Measurements from ENCODE around the gene R3HDM2. TPM values are rescaled to one million over a fixed set of nuclear protein-coding genes. Genes with fewer than 3 reads are reported as not detected.

The R3HDM2 gene
- total RNA-seq, 2 donors from 2014 or later, result 101 to 115 TPM

DNA sequence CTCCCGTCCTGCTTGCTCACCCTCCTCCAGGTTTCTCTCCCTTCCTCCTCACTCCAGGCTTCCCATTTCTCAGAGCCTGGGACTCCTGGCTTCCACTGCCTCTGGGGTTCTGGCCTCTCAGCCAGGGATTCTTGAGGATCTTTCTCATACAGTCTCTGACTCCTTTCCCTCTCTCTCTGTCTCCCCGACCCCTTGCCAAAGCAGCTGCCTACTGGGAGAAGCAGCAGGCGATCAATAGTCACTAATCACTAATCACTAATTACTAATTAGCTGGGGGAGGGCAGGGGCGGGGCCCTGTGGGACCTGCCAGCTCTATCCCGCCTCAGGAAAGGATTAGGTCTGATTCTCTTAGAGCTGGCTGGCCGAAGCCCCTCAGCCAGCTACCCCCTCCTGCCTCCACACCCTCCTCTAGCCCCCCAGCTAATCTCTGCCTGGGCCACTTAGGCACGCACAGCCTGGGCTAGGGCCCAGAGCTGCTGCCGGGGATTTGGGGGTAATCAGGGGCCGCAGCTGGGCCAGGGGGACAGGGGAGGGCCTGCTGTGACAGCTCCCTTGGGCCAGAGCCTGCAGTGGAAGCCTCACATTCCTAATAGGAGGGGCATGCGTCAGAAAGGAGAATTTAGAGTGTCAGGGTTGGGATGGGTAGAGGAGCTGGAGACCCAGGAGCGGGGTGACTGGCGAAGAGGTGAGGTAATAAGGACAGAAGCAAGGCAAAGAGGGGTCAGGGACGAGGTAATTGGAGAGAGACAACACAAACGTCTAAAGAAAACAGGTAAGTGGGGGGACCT is 211.4 kb downstream of the R3HDM2 start:
- peaks cover 55% of the 10 kb centered on the region for H3K4me1 Mint-ChIP-seq
- ATAC-seq, result no peak
- no peak overlapping the region for H3K27ac Mint-ChIP-seq
- H3K36me3 Mint-ChIP-seq (ENCODE audit: low read depth), result peaks cover 24% of the 10 kb centered on the region
- no peak overlapping the region for H3K4me3 Mint-ChIP-seq
- DNase-seq, result no peak
- H3K27me3 Mint-ChIP-seq, result peaks cover 87% of the 10 kb centered on the region
- H3K9me3 ChIP-seq (ENCODE audit: control insufficient read depth, low read length, poor library complexity, severe bottlenecking), result no peaks in the 10 kb centered on the region

DNA sequence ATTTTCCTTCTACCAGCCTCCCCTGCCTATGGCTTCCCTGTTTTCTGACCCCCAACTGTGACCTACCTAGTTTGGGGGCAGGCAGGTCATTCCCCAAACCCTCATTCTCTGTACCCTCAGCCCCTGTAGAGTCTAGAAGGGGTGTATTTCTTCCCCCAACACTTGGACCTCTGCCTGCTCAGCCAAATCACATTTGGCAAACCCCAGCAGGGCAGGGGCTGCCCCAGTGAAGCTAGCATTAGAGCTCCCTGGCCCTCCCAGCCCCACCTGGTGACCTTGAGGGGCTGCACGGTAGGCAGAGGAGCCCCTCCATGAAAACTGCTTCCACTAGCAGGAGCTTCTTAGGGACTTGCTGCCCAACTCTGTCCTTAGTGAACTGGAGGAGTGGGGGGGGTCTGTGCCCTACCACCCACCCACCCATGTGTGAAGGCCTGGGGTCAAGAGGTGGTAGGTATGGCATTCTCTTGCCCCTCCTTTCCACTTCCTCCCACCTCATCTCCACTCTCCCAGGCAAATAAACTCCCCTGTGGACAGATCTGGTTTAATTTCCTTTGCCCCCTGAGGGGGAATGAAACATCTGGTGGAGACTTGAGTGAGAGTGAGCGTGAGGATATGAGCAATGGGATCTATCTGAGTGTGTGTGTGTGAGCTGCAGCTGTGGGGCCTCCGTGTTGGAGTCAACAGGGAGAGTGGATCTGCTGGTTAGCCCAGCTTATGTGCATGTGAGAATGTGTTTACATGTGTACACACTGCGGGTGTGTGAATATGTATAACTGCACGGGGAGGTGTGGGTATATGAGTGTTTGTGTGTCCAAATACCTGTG is 212.6 kb downstream of the R3HDM2 start:
- Mint-ChIP-seq H3K27ac (no peak overlapping the region), H3K27me3 (peaks cover 87% of the 10 kb centered on the region), H3K36me3 (ENCODE audit: low read depth) (peaks cover 21% of the 10 kb centered on the region), H3K4me3 (peak overlapping the region; percentile 80), H3K4me1 (peaks cover 62% of the 10 kb centered on the region)
- no peak for ATAC-seq
- DNase-seq, result no peak
- H3K9me3 ChIP-seq (ENCODE audit: control insufficient read depth, low read length, poor library complexity, severe bottlenecking), result no peaks in the 10 kb centered on the region

DNA sequence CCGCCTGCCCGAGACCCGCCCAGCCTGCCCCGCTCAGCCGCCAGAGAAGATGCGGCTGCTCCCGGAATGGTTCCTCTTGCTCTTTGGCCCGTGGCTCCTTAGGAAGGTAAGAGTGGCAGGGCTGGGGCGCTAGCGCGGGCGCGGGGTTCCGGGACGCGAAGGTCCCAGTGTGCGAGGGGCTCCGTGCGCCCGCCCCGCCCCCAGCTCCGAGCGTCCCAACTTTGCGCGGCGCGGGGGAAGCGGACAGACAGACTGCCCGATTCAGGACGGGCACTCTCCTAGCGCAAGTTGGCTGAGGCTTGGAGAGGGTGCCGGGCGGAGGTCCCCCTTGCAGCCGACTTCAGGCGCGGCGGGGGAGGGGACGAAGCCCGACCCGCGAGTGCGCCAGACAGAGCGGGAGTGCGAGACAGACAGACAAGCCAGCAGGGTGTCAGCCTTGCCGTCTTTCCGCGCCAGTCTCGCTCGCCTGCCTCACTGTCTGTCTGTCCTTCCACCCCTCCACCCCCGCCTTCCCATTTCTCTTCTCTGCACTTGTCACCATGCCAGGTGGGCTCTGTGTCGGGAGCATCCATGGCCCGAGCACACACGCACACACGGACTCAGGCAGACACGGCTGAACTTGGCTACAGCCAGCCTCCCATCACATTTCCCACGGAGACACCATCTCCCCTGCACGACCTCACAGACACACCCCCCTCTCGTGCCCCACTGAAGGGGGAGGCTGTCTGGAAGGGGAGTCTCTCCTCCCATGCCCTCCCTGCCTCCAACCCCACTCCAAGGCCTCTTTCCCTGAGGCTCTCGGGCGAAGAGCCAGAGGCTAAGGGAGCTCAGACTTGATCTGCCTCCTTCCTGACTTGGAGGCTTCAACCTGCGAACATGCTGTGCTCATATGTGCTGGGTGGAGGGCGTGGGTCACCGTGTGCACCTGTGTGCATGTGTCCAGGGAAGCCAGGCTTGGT is 213.6 kb downstream of the R3HDM2 start:
- H3K27ac Mint-ChIP-seq, result peak overlapping the region; percentile 63

DNA sequence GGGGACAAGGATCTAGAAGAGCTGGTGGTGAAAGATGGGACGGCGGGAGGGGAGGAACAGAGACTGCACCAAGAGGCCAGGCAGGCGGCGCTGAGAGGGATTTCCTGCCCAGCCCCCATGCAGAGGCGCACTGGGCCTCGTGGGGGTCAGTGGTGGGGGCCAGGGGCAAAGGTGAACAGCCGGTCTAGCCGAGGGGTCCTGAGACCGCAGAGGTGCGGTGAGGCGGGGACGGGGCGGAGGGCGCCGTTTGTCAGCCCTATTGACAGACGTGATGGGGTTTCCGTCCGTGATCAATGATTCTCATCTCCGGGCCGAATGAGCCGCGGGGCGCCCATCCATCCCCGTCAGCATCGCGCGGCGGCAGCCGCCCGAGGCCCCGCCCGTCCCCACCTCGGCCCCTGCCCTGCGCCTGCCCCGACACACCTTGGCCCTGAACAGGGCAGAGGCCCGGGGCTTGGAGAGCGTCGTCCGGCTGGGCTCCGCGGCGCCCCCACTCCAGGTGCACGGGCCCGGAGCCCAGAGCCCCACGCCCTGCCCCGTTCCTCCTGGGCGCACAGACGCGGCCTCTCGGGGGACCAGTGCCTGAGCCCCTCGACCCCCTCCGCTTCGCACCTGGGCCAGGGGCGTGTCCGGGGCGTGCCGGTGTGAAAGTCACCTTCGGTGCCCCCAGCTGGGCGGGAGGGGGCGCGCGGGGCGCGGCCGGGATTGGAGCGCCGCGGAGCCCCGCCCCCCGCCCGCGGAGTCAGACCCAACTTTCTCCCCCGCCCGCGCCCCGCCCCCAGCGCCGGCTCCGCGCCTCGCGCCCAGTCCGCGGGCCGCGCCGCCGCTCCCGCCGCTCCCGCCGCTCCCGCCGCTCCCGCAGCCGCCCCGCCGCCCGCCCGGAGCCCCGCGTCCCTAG is 214.6 kb downstream of the R3HDM2 start, which contains the start of gene NXPH4:
NXPH4 (plus strand) TSS at position 781 of the 898 bp plus-strand sequence. CDS start 176 bp downstream, outside the sequence.
- peaks cover 52% of the 10 kb centered on the region for H3K4me1 Mint-ChIP-seq

More for the DNA sequence above, 213.6 kb downstream of the R3HDM2 start:
- ATAC-seq (no peak), DNase-seq (no peak)
- H3K36me3 Mint-ChIP-seq (ENCODE audit: low read depth), result peaks cover 18% of the 10 kb centered on the region
- peaks cover 58% of the 10 kb centered on the region for H3K4me1 Mint-ChIP-seq
- H3K9me3 ChIP-seq (ENCODE audit: control insufficient read depth, low read length, poor library complexity, severe bottlenecking), result no peaks in the 10 kb centered on the region
- H3K27me3 Mint-ChIP-seq, result peaks cover 77% of the 10 kb centered on the region
- H3K4me3 Mint-ChIP-seq, result peak overlapping the region; percentile 95

DNA sequence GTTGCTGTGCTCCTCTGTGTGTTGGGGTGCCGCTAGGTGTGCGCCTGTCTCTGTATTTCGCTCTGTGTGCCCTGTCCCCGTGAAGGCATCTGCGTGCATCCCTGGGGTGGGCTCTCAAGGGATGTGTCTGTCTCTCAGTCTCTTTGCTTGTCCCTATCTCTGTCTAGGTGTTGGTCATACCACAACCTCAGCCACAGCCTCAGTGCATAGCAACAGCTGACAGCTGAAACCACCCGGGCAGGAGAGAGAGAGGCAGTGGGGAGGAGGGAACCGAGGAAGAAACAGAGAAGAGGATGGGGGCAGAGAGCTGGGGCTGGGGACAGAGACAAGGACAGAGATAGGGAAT is 215.2 kb downstream of the R3HDM2 start:
- H3K9me3 ChIP-seq (ENCODE audit: control insufficient read depth, low read length, poor library complexity, severe bottlenecking), result no peaks in the 10 kb centered on the region
- peak overlapping the region; percentile 95 for H3K4me3 Mint-ChIP-seq
- H3K27me3 Mint-ChIP-seq, result peaks cover 62% of the 10 kb centered on the region
- ATAC-seq (peak; percentile 51), DNase-seq (no peak)
- H3K4me1 Mint-ChIP-seq, result peaks cover 46% of the 10 kb centered on the region
- peaks cover 11% of the 10 kb centered on the region for H3K36me3 Mint-ChIP-seq (ENCODE audit: low read depth)
- peak overlapping the region; percentile 86 for H3K27ac Mint-ChIP-seq

More for the DNA sequence above, 214.6 kb downstream of the R3HDM2 start, which contains the start of gene NXPH4:
- H3K9me3 ChIP-seq (ENCODE audit: control insufficient read depth, low read length, poor library complexity, severe bottlenecking), result no peaks in the 10 kb centered on the region
- Mint-ChIP-seq H3K36me3 (ENCODE audit: low read depth) (peaks cover 14% of the 10 kb centered on the region), H3K4me3 (peak within 1 kb of the TSS; percentile 95), H3K27me3 (peaks cover 68% of the 10 kb centered on the region), H3K27ac (peak within 1 kb of the TSS; percentile 86)
- peak in 2 of 3 donors; percentile 59 to 70 for DNase-seq
- peak; percentile 26 for ATAC-seq

DNA sequence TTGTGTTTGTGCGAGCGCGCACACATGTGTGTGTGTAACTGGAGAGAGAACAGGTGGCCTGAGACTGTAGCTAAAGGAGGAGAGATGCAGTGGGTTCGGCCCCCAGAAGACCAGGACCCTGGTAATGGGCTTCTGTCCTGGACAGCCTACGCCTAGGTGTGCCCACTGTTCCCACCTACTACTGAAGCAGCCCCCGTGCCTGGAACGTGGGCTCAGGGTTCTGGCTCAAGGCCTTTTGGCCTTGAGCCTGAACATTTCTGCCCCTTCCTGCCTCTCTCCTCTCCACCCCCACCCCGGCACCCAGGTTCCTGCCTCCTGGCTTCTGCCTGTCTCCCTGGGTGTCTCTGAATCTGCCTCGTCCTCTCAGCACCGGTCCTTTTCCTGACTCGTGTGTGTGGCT is 215.8 kb downstream of the R3HDM2 start:
- H3K36me3 Mint-ChIP-seq (ENCODE audit: low read depth), result peaks cover 9% of the 10 kb centered on the region
- peaks cover 59% of the 10 kb centered on the region for H3K27me3 Mint-ChIP-seq
- no peak for DNase-seq
- peak overlapping the region; percentile 95 for H3K4me3 Mint-ChIP-seq
- no peak for ATAC-seq
- no peaks in the 10 kb centered on the region for H3K9me3 ChIP-seq (ENCODE audit: control insufficient read depth, low read length, poor library complexity, severe bottlenecking)
- peak overlapping the region; percentile 86 for H3K27ac Mint-ChIP-seq
- H3K4me1 Mint-ChIP-seq, result peaks cover 44% of the 10 kb centered on the region

DNA sequence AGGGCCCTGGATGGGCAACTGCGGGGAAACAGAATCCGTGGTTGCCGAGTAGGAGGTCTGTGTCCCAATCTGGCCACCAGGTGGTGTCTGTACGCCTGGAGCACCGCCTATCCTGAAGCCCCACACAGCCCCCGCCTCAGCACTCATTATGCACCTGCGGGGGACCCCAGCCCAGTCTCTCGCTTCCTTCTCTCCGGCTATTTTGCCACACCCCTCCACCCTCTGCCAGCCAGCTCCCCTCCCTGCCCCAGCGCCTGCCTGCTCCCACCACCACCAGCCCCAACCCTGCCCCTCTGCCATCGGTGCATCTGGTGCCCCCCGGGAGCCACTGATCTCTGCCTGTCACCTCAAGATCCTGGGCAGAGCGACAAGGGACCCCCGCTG is 216.5 kb downstream of the R3HDM2 start:
- Mint-ChIP-seq H3K27me3 (peaks cover 52% of the 10 kb centered on the region), H3K4me1 (peaks cover 41% of the 10 kb centered on the region), H3K27ac (no peak overlapping the region), H3K4me3 (peak overlapping the region; percentile 72), H3K36me3 (ENCODE audit: low read depth) (peaks cover 7% of the 10 kb centered on the region)
- no peaks in the 10 kb centered on the region for H3K9me3 ChIP-seq (ENCODE audit: control insufficient read depth, low read length, poor library complexity, severe bottlenecking)
- DNase-seq (peak; percentile 51 to 54 (median 54)), ATAC-seq (peak; percentile 57)

DNA sequence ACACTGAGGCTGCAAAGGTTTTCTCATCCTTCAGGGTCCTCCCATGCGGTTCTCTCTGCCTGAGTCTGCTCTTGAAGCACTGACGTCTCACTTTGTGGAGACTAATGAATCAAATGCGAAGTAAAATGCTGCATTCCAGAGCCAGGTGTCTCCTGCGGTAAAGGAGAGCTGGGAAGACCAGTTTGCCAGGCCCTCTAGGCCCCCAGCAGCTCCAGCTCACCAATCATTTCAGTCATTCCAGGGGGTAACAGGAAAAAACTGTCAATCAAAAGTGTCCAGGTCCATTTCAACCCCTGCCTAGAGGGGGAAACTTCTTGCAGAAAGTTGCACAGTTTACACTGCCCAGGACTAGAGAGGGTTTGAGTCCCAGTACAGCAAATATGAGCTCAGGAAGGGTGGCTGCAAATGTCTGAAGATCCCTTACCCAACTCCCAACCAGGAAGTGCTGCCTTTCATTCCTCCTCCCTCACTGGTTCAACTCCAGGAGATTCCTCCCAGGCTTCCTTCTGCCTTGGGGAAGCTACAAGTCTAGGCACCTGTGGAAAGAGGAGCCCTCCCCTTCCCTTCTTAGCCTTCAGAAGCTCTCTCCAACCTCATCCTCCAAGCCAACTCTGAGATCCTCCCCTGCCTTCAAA is 217.0 kb downstream of the R3HDM2 start:
- DNase-seq, result no peak
- Mint-ChIP-seq H3K36me3 (ENCODE audit: low read depth) (peaks cover 6% of the 10 kb centered on the region), H3K27ac (peak overlapping the region; percentile 67), H3K27me3 (peaks cover 47% of the 10 kb centered on the region), H3K4me1 (peaks cover 37% of the 10 kb centered on the region), H3K4me3 (peak overlapping the region; percentile 72)
- no peak for ATAC-seq
- H3K9me3 ChIP-seq (ENCODE audit: control insufficient read depth, low read length, poor library complexity, severe bottlenecking), result no peaks in the 10 kb centered on the region

DNA sequence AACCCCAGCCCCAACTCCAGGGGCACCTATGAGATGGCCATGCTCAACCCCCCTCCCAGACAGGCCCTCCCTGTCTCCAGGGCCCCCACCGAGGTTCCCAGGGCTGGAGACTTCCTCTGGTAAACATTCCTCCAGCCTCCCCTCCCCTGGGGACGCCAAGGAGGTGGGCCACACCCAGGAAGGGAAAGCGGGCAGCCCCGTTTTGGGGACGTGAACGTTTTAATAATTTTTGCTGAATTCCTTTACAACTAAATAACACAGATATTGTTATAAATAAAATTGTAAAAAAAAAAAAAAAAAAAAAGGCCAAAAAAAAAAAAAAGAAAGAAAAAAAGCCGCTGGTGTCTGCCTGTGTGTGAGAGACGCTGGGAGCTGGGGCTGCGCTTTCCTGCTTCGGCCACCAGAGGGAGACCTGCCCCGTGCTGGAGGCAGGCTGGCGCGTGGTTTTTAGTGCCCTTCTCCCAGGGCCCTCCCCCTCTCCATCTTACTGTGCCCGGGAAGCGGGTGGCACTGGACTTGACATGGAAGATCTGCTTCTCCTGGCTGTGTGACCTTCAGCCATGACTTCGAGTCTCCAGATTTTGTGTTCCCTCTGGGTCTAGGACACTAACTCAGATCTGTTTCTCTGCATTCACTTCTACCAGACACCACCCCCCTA is 217.7 kb downstream of the R3HDM2 start:
- Mint-ChIP-seq H3K4me1 (peaks cover 33% of the 10 kb centered on the region), H3K27me3 (peaks cover 40% of the 10 kb centered on the region), H3K27ac (peak overlapping the region; percentile 67), H3K36me3 (ENCODE audit: low read depth) (no peaks in the 10 kb centered on the region), H3K4me3 (peak overlapping the region; percentile 43)
- ATAC-seq (peak; percentile 77), DNase-seq (peak; percentile 72 to 77 (median 76))
- H3K9me3 ChIP-seq (ENCODE audit: control insufficient read depth, low read length, poor library complexity, severe bottlenecking), result no peaks in the 10 kb centered on the region

DNA sequence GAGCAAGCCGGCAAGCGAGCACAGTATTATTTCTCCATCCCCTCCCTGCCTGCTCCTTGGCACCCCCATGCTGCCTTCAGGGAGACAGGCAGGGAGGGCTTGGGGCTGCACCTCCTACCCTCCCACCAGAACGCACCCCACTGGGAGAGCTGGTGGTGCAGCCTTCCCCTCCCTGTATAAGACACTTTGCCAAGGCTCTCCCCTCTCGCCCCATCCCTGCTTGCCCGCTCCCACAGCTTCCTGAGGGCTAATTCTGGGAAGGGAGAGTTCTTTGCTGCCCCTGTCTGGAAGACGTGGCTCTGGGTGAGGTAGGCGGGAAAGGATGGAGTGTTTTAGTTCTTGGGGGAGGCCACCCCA is 218.2 kb downstream of the R3HDM2 start:
- no peak for DNase-seq
- H3K4me1 Mint-ChIP-seq, result peaks cover 29% of the 10 kb centered on the region
- H3K27ac Mint-ChIP-seq, result no peak overlapping the region
- H3K27me3 Mint-ChIP-seq, result peaks cover 35% of the 10 kb centered on the region
- H3K9me3 ChIP-seq (ENCODE audit: control insufficient read depth, low read length, poor library complexity, severe bottlenecking), result no peaks in the 10 kb centered on the region
- no peaks in the 10 kb centered on the region for H3K36me3 Mint-ChIP-seq (ENCODE audit: low read depth)
- no peak overlapping the region for H3K4me3 Mint-ChIP-seq
- ATAC-seq, result no peak

Data from T-helper 17 cell (primary cell).